ENCODE data around the gene C11orf68. TPM values are rescaled to one million over a fixed set of nuclear protein-coding genes. Genes with fewer than 3 reads are reported as not detected.

The C11orf68 gene
- total RNA-seq, 4 donors from 2014 or later: 17.7 to 27.1 (median 20.9) TPM

DNA sequence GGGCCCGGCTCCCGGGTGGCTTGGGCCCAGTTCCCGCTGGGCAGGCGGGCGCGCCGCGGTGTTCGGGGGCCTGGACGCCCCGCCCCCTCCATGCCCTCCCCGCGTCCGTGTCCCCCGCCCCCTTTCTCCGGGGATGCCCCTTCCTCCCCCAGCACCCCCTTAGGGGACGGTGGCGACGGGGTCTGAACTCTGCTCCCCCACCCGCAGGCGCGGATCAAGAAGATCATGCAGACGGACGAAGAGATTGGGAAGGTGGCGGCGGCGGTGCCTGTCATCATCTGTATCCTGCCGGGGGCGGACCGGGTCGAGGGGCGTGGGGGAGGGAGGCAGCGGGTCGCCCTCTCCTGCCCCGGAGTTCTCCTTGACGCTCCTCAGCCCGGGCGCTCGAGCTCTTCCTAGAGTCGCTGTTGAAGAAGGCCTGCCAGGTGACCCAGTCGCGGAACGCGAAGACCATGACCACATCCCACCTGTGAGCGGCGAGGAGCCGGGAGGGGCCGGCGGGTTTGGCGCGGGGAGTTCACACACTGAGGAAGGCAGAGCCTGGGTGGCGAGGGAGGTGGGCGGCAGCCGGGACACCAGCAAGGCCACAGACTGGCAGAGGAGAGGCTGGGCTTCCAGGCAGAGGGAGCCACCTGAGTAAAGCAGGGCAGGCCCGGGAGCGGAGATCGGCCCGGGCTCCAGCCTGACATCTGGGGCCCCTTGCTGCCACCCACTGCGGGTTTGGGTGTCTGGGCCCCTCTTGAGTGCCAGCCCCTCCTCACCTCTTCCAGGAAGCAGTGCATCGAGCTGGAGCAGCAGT lies 910 bp upstream of the C11orf68 start:
- Histone ChIP-seq H3K27me3 (no peaks in the 10 kb centered on the region), H3K4me1 (peaks cover 28 to 50% of the 10 kb centered on the region in 2 donors), H3K4me3 (replicated peaks in 1 of 3) (peak overlapping the region; percentile 93 to 99 (median 95)), H3K9me3 (no peaks in the 10 kb centered on the region), H3K36me3 (peaks cover 3 to 19% of the 10 kb centered on the region in 2 donors), H3K27ac (peak overlapping the region; percentile 67 to 75 (median 69))
- 0% methylated on average over 8 to 19 of the region's 60 CpGs for WGBS, 2 donors
- intact Hi-C loops (cut with DNase I): loop anchor here (5.0 kb wide), 1 partner anchor 43 kb away; the partner anchor contains the start of gene SART1
- peak; percentile 74 to 77 for DNase-seq
- no peak for TF ChIP-seq POLR2A (IDR thresholded peaks at IDR 0.05)
- no peak for TF ChIP-seq CTCF (IDR thresholded peaks at IDR 0.05)

DNA sequence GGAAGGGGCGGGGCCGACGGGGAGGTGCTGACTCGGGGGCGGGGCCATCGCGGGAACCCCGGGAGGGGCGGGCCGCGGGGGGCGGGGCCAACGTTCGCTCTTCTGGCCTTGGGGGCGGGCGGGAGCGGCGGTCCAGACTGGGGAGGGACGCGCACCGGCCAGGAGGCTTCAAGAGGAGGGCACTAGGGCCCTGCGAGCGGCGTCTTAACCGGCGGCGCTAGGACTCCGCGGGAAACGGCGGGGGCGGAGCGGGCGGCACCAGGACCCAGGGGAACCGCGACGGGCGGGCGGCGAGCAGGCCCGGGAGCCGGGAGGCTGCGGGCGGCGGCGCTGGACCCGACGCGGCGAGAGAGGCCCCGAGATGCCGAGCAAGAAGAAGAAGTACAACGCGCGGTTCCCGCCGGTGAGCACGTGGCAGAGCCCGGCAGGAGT lies 295 bp upstream of the C11orf68 start, which contains the start of gene DRAP1:
Gene DRAP1 (plus strand): TSS at position 286 of the 432 bp plus-strand sequence. CDS start 76 bp downstream, at position 362.
- Histone ChIP-seq H3K36me3 (peaks cover 3 to 19% of the 10 kb centered on the region in 2 donors), H3K27ac (peak within 1 kb of the TSS; percentile 82 to 85 (median 85)), H3K4me3 (replicated peaks in 1 of 3) (peak within 1 kb of the TSS; percentile 95 to 99 (median 96)), H3K27me3 (no peaks in the 10 kb centered on the region), H3K9me3 (no peaks in the 10 kb centered on the region), H3K4me1 (peaks cover 27 to 47% of the 10 kb centered on the region in 2 donors)
- WGBS, 2 donors: 0% methylated on average over 2 of the region's 59 CpGs; no CpG with 5 or more reads in 1 of the 2 donors
- intact Hi-C loops (cut with DNase I): loop anchor here (5.0 kb wide), 1 partner anchor 43 kb away; the partner anchor contains the start of gene SART1
- DNase-seq: peak; percentile 99
- TF ChIP-seq CTCF (IDR thresholded peaks at IDR 0.05) (peak in 2 of 6 experiments; percentile 5 to 35), POLR2A (IDR thresholded peaks at IDR 0.05) (peak; percentile 52 to 80)

DNA sequence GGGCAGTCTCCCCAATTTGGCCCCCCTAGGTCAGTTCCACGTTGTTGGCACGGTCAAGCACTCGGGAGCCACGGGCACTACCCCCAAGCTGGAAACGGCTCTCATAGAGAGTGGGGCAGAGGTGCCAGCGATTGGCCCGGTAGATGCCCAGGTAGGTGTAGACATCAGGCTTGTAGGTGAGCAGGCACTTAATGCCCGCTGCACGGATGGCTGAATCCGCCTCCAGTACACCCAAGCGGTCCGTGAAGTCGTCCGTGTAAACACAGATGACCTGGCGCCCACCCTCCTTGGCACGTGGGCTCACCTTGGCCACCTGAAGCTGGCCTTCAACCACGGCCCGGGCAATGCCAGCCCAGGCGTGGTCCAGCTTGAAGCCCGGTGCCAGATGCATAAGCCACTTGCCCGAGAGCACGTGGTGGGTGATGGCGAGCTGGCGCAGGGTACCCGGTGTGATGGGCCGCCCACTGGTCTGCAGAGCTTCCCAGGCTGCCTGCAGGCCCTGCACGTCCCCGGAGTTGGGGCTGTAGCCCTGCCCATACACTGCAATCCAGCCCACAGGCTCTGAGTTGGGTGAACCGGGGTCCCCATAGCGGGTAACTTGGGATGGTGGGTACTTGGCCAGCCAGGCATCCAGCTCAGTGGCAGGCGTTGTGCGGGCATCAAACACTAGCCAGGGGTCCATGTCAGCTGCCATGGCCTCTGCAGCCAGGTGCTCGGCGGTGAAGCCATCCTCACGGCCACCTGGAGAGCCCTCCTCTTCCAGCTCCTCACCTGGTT lies 1.2 kb downstream of the C11orf68 start:
- H3K36me3 ChIP-seq: peaks cover 0 to 8% of the 10 kb centered on the region in 2 donors
- peak overlapping the region in 2 of 3 donors; percentile 82 to 85 for H3K27ac ChIP-seq
- intact Hi-C loops (cut with DNase I): loop anchor here (5.0 kb wide), 1 partner anchor 45 kb away; the partner anchor contains the start of gene SART1
- H3K27me3 ChIP-seq: no peaks in the 10 kb centered on the region
- peak overlapping the region in 1 of 3 donors; percentile 84 for H3K4me3 ChIP-seq (replicated peaks in 1 of 3)
- TF ChIP-seq POLR2A (IDR thresholded peaks at IDR 0.05): no peak
- TF ChIP-seq CTCF (IDR thresholded peaks at IDR 0.05): no peak
- no peaks in the 10 kb centered on the region for H3K9me3 ChIP-seq
- peak; percentile 65 to 77 for DNase-seq
- WGBS, 2 donors: 45 to 55% methylated on average over 6 to 22 of the region's 35 CpGs
- H3K4me1 ChIP-seq: peaks cover 27 to 47% of the 10 kb centered on the region in 2 donors

DNA sequence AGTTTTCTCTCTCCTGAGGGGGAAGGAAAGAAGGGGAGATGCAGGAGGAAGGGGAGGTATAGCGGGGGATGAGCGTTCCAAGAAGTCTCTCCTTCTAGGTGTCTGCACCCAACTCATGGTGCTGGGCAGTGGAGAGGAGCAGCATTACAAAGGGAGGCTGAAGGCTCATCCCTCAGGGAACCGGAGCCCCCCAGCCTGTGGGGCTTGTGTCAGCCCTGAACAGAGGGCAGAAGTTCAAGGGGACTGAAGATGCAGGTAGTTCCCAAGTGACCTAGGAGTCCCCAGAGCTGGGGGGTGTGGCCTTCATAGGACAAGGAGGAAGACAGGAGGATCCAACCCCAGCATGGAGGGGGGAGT lies 1.8 kb downstream of the C11orf68 start:
- H3K27me3 ChIP-seq: no peaks in the 10 kb centered on the region
- DNase-seq: no peak
- intact Hi-C loops (cut with DNase I): loop anchor here (5.0 kb wide), 1 partner anchor 45 kb away; the partner anchor contains the start of gene SART1
- H3K4me1 ChIP-seq: peaks cover 27 to 50% of the 10 kb centered on the region in 2 donors
- TF ChIP-seq POLR2A (IDR thresholded peaks at IDR 0.05) (no peak), CTCF (IDR thresholded peaks at IDR 0.05) (no peak)
- peaks cover 0 to 3% of the 10 kb centered on the region in 2 donors for H3K36me3 ChIP-seq
- peak overlapping the region in 1 of 3 donors; percentile 84 for H3K4me3 ChIP-seq (replicated peaks in 1 of 3)
- H3K27ac ChIP-seq: peak overlapping the region in 1 of 3 donors; percentile 73
- WGBS, 2 donors: 96 to 100% methylated on average over 3 of the region's 3 CpGs
- H3K9me3 ChIP-seq: no peaks in the 10 kb centered on the region

Data from thyroid gland (tissue), 4 donors.